Renal pelvis (tissue), 4 donors: ENCODE results near the gene SPIN1. TPM values are rescaled to one million over a fixed set of nuclear protein-coding genes. Genes with fewer than 3 reads are reported as not detected.
"Not testable (repeated sequence)": the region's sequence is repeated elsewhere in the genome, so short reads cannot be mapped to it uniquely, and the experiment has no call there.

Experiments used
- DNase-seq: peaks from one replicate; pipeline ENCODE4 v3.0.0-alpha.2; 2013
- polyA plus RNA-seq, 3 donors: library from polyadenylated mRNA; unstranded; fragments of 120-200 nt; gene quantifications; one replicate each; pipeline ENCODE4 v1.2.1, GENCODE V29; 2013; ENCODE audit not compliant: insufficient read length in 3 of 3

The SPIN1 gene
- polyA plus RNA-seq, 3 donors = 150 to 169 (median 166) TPM

GRCh38 chr9:88383176-88383575 is 5.1 kb upstream of the SPIN1 start:
- DNase-seq = no peak

- DNase-seq = not testable (repeated sequence)
Observed at GRCh38 chr9:88386137-88386536, 2.1 kb upstream of the SPIN1 start.

- DNase-seq = no peak
Observed at GRCh38 chr9:88387036-88387551, 1.1 kb upstream of the SPIN1 start.

GRCh38 chr9:88387552-88388202 is 567 bp upstream of the SPIN1 start:
- peak; percentile 60 for DNase-seq

- DNase-seq = peak; percentile 79
Observed at GRCh38 chr9:88388886-88389605, 802 bp downstream of the SPIN1 start.

GRCh38 chr9:88390371-88390990 is 2.2 kb downstream of the SPIN1 start:
- no peak for DNase-seq

GRCh38 chr9:88391236-88391635 is 3.0 kb downstream of the SPIN1 start:
- no peak for DNase-seq

- DNase-seq = no peak
Observed at GRCh38 chr9:88391921-88392320, 3.7 kb downstream of the SPIN1 start.

- no peak for DNase-seq
Observed at GRCh38 chr9:88392549-88392948, 4.3 kb downstream of the SPIN1 start.

- no peak for DNase-seq
Observed at GRCh38 chr9:88396836-88397577, 8.8 kb downstream of the SPIN1 start.

- no peak for DNase-seq
Observed at GRCh38 chr9:88398016-88398415, 9.8 kb downstream of the SPIN1 start.

GRCh38 chr9:88399966-88400365 is 11.7 kb downstream of the SPIN1 start:
- peak; percentile 24 for DNase-seq

- DNase-seq = no peak
Observed at GRCh38 chr9:88403340-88403739, 15.1 kb downstream of the SPIN1 start.

GRCh38 chr9:88406051-88406450 is 17.8 kb downstream of the SPIN1 start:
- DNase-seq = no peak

- DNase-seq = no peak
Observed at GRCh38 chr9:88411471-88411870, 23.2 kb downstream of the SPIN1 start.

- DNase-seq = no peak
Observed at GRCh38 chr9:88414298-88414697, 26.1 kb downstream of the SPIN1 start.

GRCh38 chr9:88418025-88418424 is 29.8 kb downstream of the SPIN1 start:
- DNase-seq = no peak

GRCh38 chr9:88418715-88419540 is 30.7 kb downstream of the SPIN1 start:
- no peak for DNase-seq

GRCh38 chr9:88420227-88420626 is 32.0 kb downstream of the SPIN1 start:
- no peak for DNase-seq

- no peak for DNase-seq
Observed at GRCh38 chr9:88421348-88421747, 33.1 kb downstream of the SPIN1 start.

GRCh38 chr9:88425538-88425950 is 37.3 kb downstream of the SPIN1 start:
- peak; percentile 2 for DNase-seq
